Amniotic stem cell (primary cell): ENCODE data around the gene ATXN3L.

Experiments used
- DNase-seq: peaks from one replicate; lab custom pipeline; 2025; lab: John Stamatoyannopoulos, UW

Gene ATXN3L

GRCh38 chrX:13319953-13320352, at the start of gene ATXN3L:
ATXN3L (minus strand) TSS chrX:13320053; CDS start chrX:13319934, 119 bp downstream.
- no peak for DNase-seq

- no peak for DNase-seq
Measured at GRCh38 chrX:13369256-13370030, 49.6 kb upstream of the ATXN3L start.

- no peak for DNase-seq
Measured at GRCh38 chrX:13367950-13368349, 48.1 kb upstream of the ATXN3L start.

GRCh38 chrX:13366698-13367097, 46.8 kb upstream of the ATXN3L start:
- no peak for DNase-seq

- DNase-seq: no peak
Measured at GRCh38 chrX:13365161-13365560, 45.3 kb upstream of the ATXN3L start.

- DNase-seq: no peak
Measured at GRCh38 chrX:13364230-13364857, 44.5 kb upstream of the ATXN3L start.

GRCh38 chrX:13360146-13360545, 40.3 kb upstream of the ATXN3L start:
- no peak for DNase-seq

- DNase-seq: no peak
Measured at GRCh38 chrX:13357925-13358324, 38.1 kb upstream of the ATXN3L start.

- DNase-seq: no peak
Measured at GRCh38 chrX:13346646-13347045, 26.8 kb upstream of the ATXN3L start.

- DNase-seq: no peak
Measured at GRCh38 chrX:13345438-13345837, 25.6 kb upstream of the ATXN3L start.

- DNase-seq: no peak
Measured at GRCh38 chrX:13345037-13345436, 25.2 kb upstream of the ATXN3L start.

- DNase-seq: no peak
Measured at GRCh38 chrX:13341491-13342101, 21.7 kb upstream of the ATXN3L start.

- no peak for DNase-seq
Measured at GRCh38 chrX:13340182-13340791, 20.4 kb upstream of the ATXN3L start.

GRCh38 chrX:13339607-13340006, 19.8 kb upstream of the ATXN3L start:
- DNase-seq: no peak

GRCh38 chrX:13338996-13339515, 19.2 kb upstream of the ATXN3L start:
- DNase-seq: no peak

- no peak for DNase-seq
Measured at GRCh38 chrX:13334491-13334890, 14.6 kb upstream of the ATXN3L start.

GRCh38 chrX:13330446-13330845, 10.6 kb upstream of the ATXN3L start:
- no peak for DNase-seq

- no peak for DNase-seq
Measured at GRCh38 chrX:13327666-13328065, 7.8 kb upstream of the ATXN3L start.

- DNase-seq: no peak
Measured at GRCh38 chrX:13323241-13323640, 3.4 kb upstream of the ATXN3L start.

GRCh38 chrX:13317366-13317765, 2.5 kb downstream of the ATXN3L start:
- no peak for DNase-seq

- no peak for DNase-seq
Measured at GRCh38 chrX:13311560-13311959, 8.3 kb downstream of the ATXN3L start.

- DNase-seq: no peak
Measured at GRCh38 chrX:13309631-13310030, 10.2 kb downstream of the ATXN3L start.

- no peak for DNase-seq
Measured at GRCh38 chrX:13307041-13307440, 12.8 kb downstream of the ATXN3L start.
